IMR-90 (cell line): Measurements from ENCODE around the gene CC2D2A. TPM values are rescaled to one million over a fixed set of nuclear protein-coding genes. Genes with fewer than 3 reads are reported as not detected.

Experiments used
- ATAC-seq: fragments of 200-7000 bp; cut with Tn5 transposase; 2 replicates; pipeline ENCODE4 v1.9.1; 2020; ENCODE audit warnings: low read depth, mild to moderate bottlenecking, moderate library complexity
- BruUV-seq: library from RNA; stranded (reverse); fragments of 400-500 nt; replicated peaks from 2 replicates; lab custom pipeline; 2021; lab: Mats Ljungman, UMichigan
- CTCF ChIA-PET: fragments of 300-600 bp; formaldehyde crosslinking; extraction: SDS; loops from one replicate; lab custom pipeline; 2021; ENCODE audit warnings: antibody characterized with exemption; lab: Yijun Ruan, JAX
- POLR2A ChIA-PET: fragments of 300-600 bp; sonication (Branson Sonifier 250); formaldehyde crosslinking; loops from one replicate; lab custom pipeline; 2022; ENCODE audit warnings: antibody characterized with exemption; ENCODE audit not compliant: unreplicated experiment; lab: Charles Lee
- DNase-seq: peaks from one replicate; pipeline ENCODE4 v3.0.0; 2013
- H2AFZ ChIP-seq: replicated peaks from 2 replicates; pipeline ENCODE3; 2013; ENCODE audit warnings: low read length, mild to moderate bottlenecking; ENCODE audit not compliant: poor library complexity
- H2AK5ac ChIP-seq: 2 replicates; pipeline ENCODE4 v1.6.1; 2013; ENCODE audit warnings: low read depth, low read length, inconsistent platforms
- H2AK9ac ChIP-seq: replicated peaks from 2 replicates; pipeline ENCODE3; 2013; ENCODE audit warnings: mild to moderate bottlenecking, low read depth, low read length, moderate library complexity; ENCODE audit not compliant: poor library complexity
- H2BK120ac ChIP-seq: 2 replicates; pipeline ENCODE4 v1.6.1; 2013; ENCODE audit warnings: low read depth, low read length, inconsistent platforms
- H2BK15ac ChIP-seq: 3 replicates; pipeline ENCODE4 v1.6.1; 2013; ENCODE audit warnings: low read depth, low read length, inconsistent platforms
- H2BK20ac ChIP-seq: 2 replicates; pipeline ENCODE4 v1.6.1; 2013; ENCODE audit warnings: low read depth, mild to moderate bottlenecking, inconsistent platforms, low read length, moderate library complexity
- H2BK5ac ChIP-seq: 2 replicates; pipeline ENCODE4 v1.6.1; 2013; ENCODE audit warnings: mild to moderate bottlenecking, low read depth, low read length, inconsistent platforms; ENCODE audit not compliant: poor library complexity, severe bottlenecking
- H3K14ac ChIP-seq: replicated peaks from 2 replicates; pipeline ENCODE4 v1.6.1; 2013; ENCODE audit warnings: low read depth, low read length, inconsistent platforms
- H3K18ac ChIP-seq: 2 replicates; pipeline ENCODE4 v1.6.1; 2013; ENCODE audit warnings: low read depth, low read length, control low read depth
- H3K23ac ChIP-seq: 2 replicates; pipeline ENCODE4 v1.6.1; 2013; ENCODE audit warnings: low read depth, low read length, inconsistent platforms
- H3K27ac ChIP-seq: 2 replicates; pipeline ENCODE4 v1.5.1; 2013; ENCODE audit warnings: mild to moderate bottlenecking, control low read depth, low read length; ENCODE audit not compliant: insufficient read depth
- H3K27me3 ChIP-seq: 2 replicates; pipeline ENCODE4 v1.6.1; 2013; ENCODE audit warnings: low read length; ENCODE audit not compliant: control insufficient read depth, insufficient read depth
- H3K36me3 ChIP-seq: 2 replicates; pipeline ENCODE4 v1.6.1; 2013; ENCODE audit warnings: low read length, mixed read lengths; ENCODE audit not compliant: control insufficient read depth, insufficient read depth
- H3K4ac ChIP-seq: 2 replicates; pipeline ENCODE4 v1.6.1; 2013; ENCODE audit warnings: low read depth, low read length, inconsistent platforms
- H3K4me1 ChIP-seq: 2 replicates; pipeline ENCODE4 v1.6.1; 2013; ENCODE audit warnings: low read length, mixed read lengths; ENCODE audit not compliant: control insufficient read depth, insufficient read depth
- H3K4me2 ChIP-seq: 2 replicates; pipeline ENCODE4 v1.6.1; 2013; ENCODE audit warnings: low read depth, mild to moderate bottlenecking, control low read depth, low read length, moderate library complexity
- H3K4me3 ChIP-seq: 2 replicates; pipeline ENCODE4 v1.5.1; 2013; ENCODE audit warnings: low read depth, mild to moderate bottlenecking, control low read depth, low read length, moderate library complexity; ENCODE audit not compliant: insufficient read depth
- H3K56ac ChIP-seq: 2 replicates; pipeline ENCODE4 v1.6.1; 2013; ENCODE audit warnings: low read length, inconsistent platforms; ENCODE audit not compliant: insufficient read depth; ENCODE audit errors: extremely low read depth
- H3K79me1 ChIP-seq, 2 experiments: 2 replicates each; pipeline ENCODE4 v1.6.1; 2013; ENCODE audit warnings: low read length in 2 of 2, inconsistent platforms in 1 of 2, low read depth in 1 of 2
- H3K9ac ChIP-seq: 2 replicates; pipeline ENCODE4 v1.6.1; 2013; ENCODE audit warnings: low read depth, low read length, control low read depth
- H3K9me1 ChIP-seq: 2 replicates; pipeline ENCODE4 v1.6.1; 2013; ENCODE audit warnings: low read length, inconsistent platforms; ENCODE audit not compliant: insufficient read depth
- H3K9me3 ChIP-seq: 2 replicates; pipeline ENCODE4 v1.6.1; 2013; ENCODE audit warnings: low read length; ENCODE audit not compliant: control insufficient read depth, insufficient read depth
- H4K20me1 ChIP-seq: 2 replicates; pipeline ENCODE4 v1.6.1; 2013; ENCODE audit warnings: low read length, inconsistent platforms; ENCODE audit not compliant: insufficient read depth
- H4K5ac ChIP-seq: 2 replicates; pipeline ENCODE4 v1.6.1; 2013; ENCODE audit warnings: mild to moderate bottlenecking, low read depth, low read length, control low read depth
- H4K8ac ChIP-seq, 2 experiments: 2 replicates each; pipeline ENCODE4 v1.6.1; 2013; ENCODE audit warnings: low read depth in 2 of 2, low read length in 2 of 2, control low read depth in 1 of 2, inconsistent platforms in 1 of 2
- H4K91ac ChIP-seq: 2 replicates; pipeline ENCODE4 v1.6.1; 2013; ENCODE audit warnings: low read depth, low read length, inconsistent platforms; ENCODE audit not compliant: insufficient read depth
- CTCF ChIP-seq: conservative IDR thresholded peaks from 2 replicates; pipeline ENCODE4 v1.5.1; 2012; ENCODE audit warnings: mild to moderate bottlenecking, low read depth, low read length, improper control_type of control experiment
- ELK1 ChIP-seq: fragments of 150-350 bp; IDR thresholded peaks from 2 replicates; pipeline ENCODE4 v1.6.1; 2016; ENCODE audit warnings: low read depth, mild to moderate bottlenecking, low read length, moderate library complexity, borderline replicate concordance
- FOS ChIP-seq: fragments of 150-350 bp; IDR thresholded peaks from 2 replicates; pipeline ENCODE4 v1.6.1; 2016; ENCODE audit warnings: low read depth, low read length
- MAFK ChIP-seq: IDR thresholded peaks from 2 replicates; pipeline ENCODE4 v1.6.1; 2012; ENCODE audit warnings: low read depth, low read length, improper control_type of control experiment
- MAZ ChIP-seq: IDR thresholded peaks from 2 replicates; pipeline ENCODE4 v1.6.1; 2012; ENCODE audit warnings: low read depth, mild to moderate bottlenecking, low read length, improper control_type of control experiment, moderate library complexity, borderline replicate concordance
- NFE2L2 ChIP-seq: fragments of 150-350 bp; IDR thresholded peaks from 2 replicates; pipeline ENCODE4 v1.6.1; 2016; ENCODE audit warnings: low read depth, mild to moderate bottlenecking, low read length
- RCOR1 ChIP-seq: IDR thresholded peaks from 2 replicates; pipeline ENCODE4 v1.6.1; 2012; ENCODE audit warnings: mild to moderate bottlenecking, low read length, improper control_type of control experiment; ENCODE audit not compliant: insufficient replicate concordance
- SMC3 ChIP-seq: fragments of 150-350 bp; IDR thresholded peaks from 2 replicates; pipeline ENCODE4 v1.6.1; 2016; ENCODE audit warnings: low read depth, mild to moderate bottlenecking, antibody characterized with exemption, low read length, moderate library complexity
- USF2 ChIP-seq: fragments of 150-350 bp; IDR thresholded peaks from 2 replicates; pipeline ENCODE4 v1.6.1; 2017; ENCODE audit warnings: mild to moderate bottlenecking, antibody characterized with exemption, low read length, low read depth
- WGBS, 2 experiments: methylation state at CpG; one replicate each; pipeline versions ENCODE4 v1.1.5 to v1.1.7; 2013; ENCODE audit warnings: missing lambda C conversion rate in 2 of 2; ENCODE audit not compliant: insufficient read length in 1 of 2; ENCODE audit errors: extremely low coverage in 2 of 2; 5-methylcytosine and 5-hydroxymethylcytosine counted together
- dilution Hi-C: fragments of 300-500 bp; cut with HindIII; formaldehyde crosslinking; loops from one replicate; pipeline ENCODE4 v1.14.3; 2018; ENCODE audit warnings: low sequenced_read_pairs; ENCODE audit not compliant: unreplicated experiment
- in situ Hi-C: fragments of 300-500 bp; cut with MboI; formaldehyde crosslinking; loops from 3 replicates; pipeline ENCODE4 v1.14.3; 2019; ENCODE audit warnings: low sequenced_read_pairs, inconsistent platforms, mixed read lengths
- intact Hi-C: fragments of 100-400 bp; cut with micrococcal nuclease; formaldehyde crosslinking; loops from 2 replicates; pipeline ENCODE4 v1.10.0; 2022
- polyA plus RNA-seq, 3 experiments: library from polyadenylated mRNA; depleted of rRNA; stranded (reverse); fragments of >200 nt; gene quantifications; 2 replicates each; pipeline ENCODE4 v1.2.3, GENCODE V29; 2012; ENCODE audit warnings: low replicate concordance in 1 of 3
- total RNA-seq: library from RNA; depleted of rRNA; stranded (reverse); fragments of >200 nt; gene quantifications from 2 replicates; pipeline ENCODE4 v1.2.3, GENCODE V29; 2012

Gene CC2D2A
- total and polyA plus RNA-seq, 2 of the 4 experiments (the other 2 are of a cell fraction), result 20.8 to 26.3 TPM

DNA sequence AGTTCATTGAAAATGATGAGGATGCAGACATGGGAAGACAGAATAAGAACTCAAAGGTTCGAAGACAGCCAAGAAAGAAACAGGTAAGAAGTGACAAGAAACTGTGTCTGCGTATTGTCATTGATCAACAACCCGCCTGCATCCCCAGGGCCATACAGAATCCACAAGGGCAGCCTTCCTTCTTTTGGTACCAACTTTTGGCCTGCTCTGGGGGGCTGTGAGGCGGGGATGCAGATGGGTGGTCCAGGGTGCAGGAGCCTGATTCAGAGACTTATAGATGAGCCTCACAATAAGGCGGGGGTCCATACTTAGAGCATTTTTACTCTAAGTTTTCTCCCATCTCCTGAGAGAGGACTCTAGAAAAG is 9.0 kb downstream of the CC2D2A start:
- Histone ChIP-seq H3K9ac (no peak overlapping the region), H3K27me3 (no peaks in the 10 kb centered on the region), H3K14ac (no peak overlapping the region), H4K8ac (no peak overlapping the region; a peak in 1 of 4 replicates), H3K79me1 (peaks cover 9 to 20% of the 10 kb centered on the region in 2 experiments; a peak in 3 of 4 replicates), H2AK9ac (no peak overlapping the region), H4K5ac (no peak overlapping the region), H2AK5ac (0 out of 2 replicates have a peak overlapping the region, but pooled peaks have one; percentile 11), H3K27ac (no peak overlapping the region), H3K9me3 (no peaks in the 10 kb centered on the region), H2BK120ac (no peak overlapping the region), H2AFZ (peak overlapping the region; percentile 74), H3K56ac (no peak overlapping the region), H4K91ac (no peak overlapping the region), H3K4me2 (no peak overlapping the region), H2BK20ac (no peak overlapping the region), H3K18ac (no peak overlapping the region), H3K4me1 (peaks cover 9% of the 10 kb centered on the region), H3K9me1 (no peaks in the 10 kb centered on the region), H2BK5ac (no peak overlapping the region), H2BK15ac (no peak overlapping the region), H3K36me3 (peaks cover 6% of the 10 kb centered on the region; the same call in 1 of the 2 replicates), H3K23ac (no peak overlapping the region), H4K20me1 (no peaks in the 10 kb centered on the region), H3K4me3 (no peak overlapping the region), H3K4ac (no peak overlapping the region)
- ChIA-PET CTCF (interaction anchor here (1.1 to 1.8 kb wide), 5 partner anchors 9 to 477 kb away, joined by 4 to 10 read pairs (median 6); partner anchors contain the start of gene CC2D2A), POLR2A (interaction anchor here (0.5 kb wide), 1 partner anchor 159 kb away, joined by 3 read pairs; no protein-coding TSS in a partner anchor)
- ATAC-seq, result no peak; the same call in 1 of the 2 replicates
- WGBS, 2 experiments, result 100% methylated on average over 1 of the region's 5 CpGs; no CpG with 5 or more reads in 1 of the 2 experiments
- intact Hi-C loops, result loop anchor here (1.0 to 10.0 kb wide), 7 partner anchors 172 to 746 kb away; partner anchors contain the start of gene TAPT1
- in situ Hi-C loops, result loop anchor here (10.0 to 25.0 kb wide), 4 partner anchors 326 to 734 kb away; no protein-coding TSS in a partner anchor
- DNase-seq, result no peak
- dilution Hi-C loops, result no loop called here
- no TSS peak for BruUV-seq
- TF ChIP-seq FOS (no peak), RCOR1 (no peak), SMC3 (no peak), MAFK (no peak), MAZ (no peak), ELK1 (no peak), USF2 (no peak), NFE2L2 (no peak), CTCF (no peak)
